Esophagus squamous epithelium (tissue), 4 donors: ENCODE data around the gene TECPR2.

Experiments used
- POLR2A ChIP-seq, 4 donors: fragments of 450-650 bp; IDR thresholded peaks; one replicate each; pipeline ENCODE4 v1.6.1; 2017; ENCODE audit warnings: antibody characterized with exemption in 4 of 4, mild to moderate bottlenecking in 4 of 4, moderate library complexity in 3 of 4
- TF ChIP-seq, protein P1 (sequence below), 6 experiments: fragments of 450-650 bp in 4 of 6; fragments of 200-600 bp in 2 of 6; sonication (generic) in 2 of 6; IDR thresholded peaks; one replicate each; pipeline ENCODE4 v1.5.1; 2016 to 2019; ENCODE audit warnings: antibody characterized with exemption in 6 of 6, mild to moderate bottlenecking in 4 of 6, moderate library complexity in 4 of 6

DNA sequence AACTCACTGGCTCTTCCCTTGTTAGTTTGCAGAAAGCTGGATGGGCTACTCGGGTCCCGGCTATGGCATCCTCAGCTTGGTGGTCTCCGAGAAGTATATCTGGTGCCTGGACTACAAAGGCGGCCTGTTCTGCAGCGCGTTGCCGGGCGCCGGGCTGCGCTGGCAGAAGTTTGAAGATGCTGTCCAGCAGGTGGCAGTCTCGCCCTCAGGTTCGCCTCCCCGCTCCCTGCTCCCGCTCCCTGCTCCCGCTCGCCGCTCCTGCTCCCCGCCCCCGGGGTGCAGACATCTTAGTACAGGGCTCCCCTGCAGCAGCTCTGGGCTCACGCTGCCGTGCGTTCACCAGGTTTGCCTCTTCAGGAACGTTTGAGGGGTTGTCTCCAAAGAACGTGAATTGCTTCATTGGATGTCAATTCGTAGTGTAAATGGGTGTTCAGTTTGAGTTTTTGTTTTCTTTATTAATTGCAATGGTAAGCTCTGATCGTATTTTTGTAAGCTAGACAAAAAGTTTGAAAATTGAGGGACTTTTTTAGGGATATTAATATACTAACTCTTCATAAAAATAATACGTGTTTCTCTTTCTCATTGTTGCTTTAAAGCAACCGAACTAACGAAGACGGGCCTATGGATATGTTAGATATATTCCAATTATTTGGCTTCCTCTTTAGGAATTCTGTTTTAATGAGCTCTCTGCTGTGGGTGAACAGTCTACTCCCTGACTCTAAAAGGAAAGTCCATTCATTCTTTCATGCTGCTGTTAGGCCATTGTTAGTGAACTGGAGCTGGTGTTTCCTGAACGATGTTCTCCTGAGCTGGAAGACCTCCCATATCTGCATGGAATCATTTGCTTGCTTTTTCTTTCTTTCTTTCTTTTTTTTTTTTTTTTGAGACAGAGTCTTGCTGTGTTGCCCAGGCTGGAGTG is 75.5 kb downstream of the TECPR2 start:
- TF ChIP-seq, protein P1, sequence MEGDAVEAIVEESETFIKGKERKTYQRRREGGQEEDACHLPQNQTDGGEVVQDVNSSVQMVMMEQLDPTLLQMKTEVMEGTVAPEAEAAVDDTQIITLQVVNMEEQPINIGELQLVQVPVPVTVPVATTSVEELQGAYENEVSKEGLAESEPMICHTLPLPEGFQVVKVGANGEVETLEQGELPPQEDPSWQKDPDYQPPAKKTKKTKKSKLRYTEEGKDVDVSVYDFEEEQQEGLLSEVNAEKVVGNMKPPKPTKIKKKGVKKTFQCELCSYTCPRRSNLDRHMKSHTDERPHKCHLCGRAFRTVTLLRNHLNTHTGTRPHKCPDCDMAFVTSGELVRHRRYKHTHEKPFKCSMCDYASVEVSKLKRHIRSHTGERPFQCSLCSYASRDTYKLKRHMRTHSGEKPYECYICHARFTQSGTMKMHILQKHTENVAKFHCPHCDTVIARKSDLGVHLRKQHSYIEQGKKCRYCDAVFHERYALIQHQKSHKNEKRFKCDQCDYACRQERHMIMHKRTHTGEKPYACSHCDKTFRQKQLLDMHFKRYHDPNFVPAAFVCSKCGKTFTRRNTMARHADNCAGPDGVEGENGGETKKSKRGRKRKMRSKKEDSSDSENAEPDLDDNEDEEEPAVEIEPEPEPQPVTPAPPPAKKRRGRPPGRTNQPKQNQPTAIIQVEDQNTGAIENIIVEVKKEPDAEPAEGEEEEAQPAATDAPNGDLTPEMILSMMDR (IDR thresholded peaks at IDR 0.05): peak; percentile 61 to 90 (median 72)
- TF ChIP-seq POLR2A (IDR thresholded peaks at IDR 0.05): no peak
